Neuron (in vitro differentiated cells): Measurements from ENCODE around the gene TRIM31.
"Not testable (repeated sequence)": the region's sequence is repeated elsewhere in the genome, so short reads cannot be mapped to it uniquely, and the experiment has no call there.

Source experiments
- H2AFZ ChIP-seq: one replicate; pipeline ENCODE4 v1.6.1; 2013; ENCODE audit warnings: low read depth, mild to moderate bottlenecking, inconsistent platforms, low read length, moderate library complexity
- H3K27me3 ChIP-seq: one replicate; pipeline ENCODE4 v1.6.1; 2013; ENCODE audit warnings: low read length; ENCODE audit not compliant: insufficient read depth
- H3K36me3 ChIP-seq: one replicate; pipeline ENCODE4 v1.6.1; 2013; ENCODE audit warnings: low read length; ENCODE audit not compliant: insufficient read depth
- H3K4me1 ChIP-seq: one replicate; pipeline ENCODE4 v1.6.1; 2013; ENCODE audit warnings: low read length; ENCODE audit not compliant: insufficient read depth
- H3K4me3 ChIP-seq: 2 replicates; pipeline ENCODE4 v1.5.1; 2013; ENCODE audit warnings: mild to moderate bottlenecking, low read length, moderate library complexity
- H3K9me3 ChIP-seq: one replicate; pipeline ENCODE4 v1.6.1; 2013; ENCODE audit warnings: low read length

TRIM31 gene

DNA sequence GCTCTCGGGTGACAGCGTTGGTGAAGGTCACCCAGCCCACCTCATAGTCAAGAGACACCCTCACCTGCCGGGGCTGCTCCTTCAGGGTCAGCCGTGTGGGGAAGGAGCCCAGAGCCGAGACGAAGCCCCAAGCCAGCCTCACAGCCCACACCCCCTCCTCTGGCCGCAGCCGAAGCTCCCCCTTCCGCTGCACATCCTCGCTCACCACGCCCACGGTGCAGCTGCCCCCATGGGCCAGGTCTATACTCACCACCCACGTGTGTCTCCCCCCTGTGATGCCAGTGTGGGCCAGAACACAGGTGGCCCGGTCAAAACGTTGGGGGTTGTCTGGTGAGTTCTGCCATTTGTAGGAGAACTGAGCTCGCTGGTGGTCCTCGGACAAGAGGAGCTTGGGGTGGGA is 41.2 kb upstream of the TRIM31 start:
- Histone ChIP-seq H3K4me3 (no peak overlapping the region), H3K4me1 (no peaks in the 10 kb centered on the region), H2AFZ (no peak overlapping the region)

DNA sequence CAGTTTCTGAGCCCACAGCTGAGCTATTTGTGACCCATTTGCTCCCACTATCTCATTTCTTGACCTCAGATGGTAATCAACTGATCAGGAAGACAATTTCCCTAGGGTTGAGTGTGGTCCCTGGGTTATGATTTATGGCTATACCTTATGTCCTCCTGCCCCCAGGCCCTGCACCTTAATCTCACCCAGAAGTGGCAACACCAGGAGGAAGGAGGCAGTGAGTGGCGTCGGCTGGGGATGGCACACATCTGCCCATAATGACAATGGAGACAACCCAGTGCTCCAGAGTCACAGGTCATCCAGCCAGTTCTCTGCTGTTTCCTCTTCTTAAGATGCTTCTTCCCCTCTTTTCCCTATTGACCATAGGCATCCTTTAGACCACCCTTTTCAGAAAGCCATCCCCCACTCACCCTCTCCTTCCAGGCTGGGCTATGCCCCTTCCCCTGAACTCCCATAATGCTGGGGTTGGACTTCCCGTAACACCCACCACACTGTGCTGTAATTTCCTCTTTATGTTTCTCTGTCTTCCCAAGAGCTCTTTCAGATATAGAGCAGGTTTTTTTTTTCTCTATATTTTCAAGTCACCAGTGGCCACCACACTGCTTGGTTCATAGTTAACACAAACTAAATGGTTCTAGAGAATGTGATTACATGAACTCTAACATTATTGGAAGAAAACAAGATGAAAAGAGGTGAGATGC is 40.2 kb upstream of the TRIM31 start:
- H3K9me3 ChIP-seq, result no peaks in the 10 kb centered on the region
- H3K4me1 ChIP-seq, result no peaks in the 10 kb centered on the region
- H3K4me3 ChIP-seq, result no peak overlapping the region
- H3K27me3 ChIP-seq, result peaks cover 28% of the 10 kb centered on the region
- no peak overlapping the region for H2AFZ ChIP-seq
- H3K36me3 ChIP-seq, result no peaks in the 10 kb centered on the region

More for the DNA sequence above, 41.2 kb upstream of the TRIM31 start:
- no peaks in the 10 kb centered on the region for H3K9me3 ChIP-seq
- peaks cover 32% of the 10 kb centered on the region for H3K27me3 ChIP-seq
- no peaks in the 10 kb centered on the region for H3K36me3 ChIP-seq

- no peaks in the 10 kb centered on the region for H3K36me3 ChIP-seq
- H3K4me1 ChIP-seq, result no peaks in the 10 kb centered on the region
- H3K4me3 ChIP-seq, result no peak overlapping the region
- no peak overlapping the region for H2AFZ ChIP-seq
- H3K27me3 ChIP-seq, result peaks cover 24% of the 10 kb centered on the region
- H3K9me3 ChIP-seq, result no peaks in the 10 kb centered on the region
These were observed 39.3 kb upstream of the TRIM31 start for GRCh38 chr6:30152016-30152673.

DNA sequence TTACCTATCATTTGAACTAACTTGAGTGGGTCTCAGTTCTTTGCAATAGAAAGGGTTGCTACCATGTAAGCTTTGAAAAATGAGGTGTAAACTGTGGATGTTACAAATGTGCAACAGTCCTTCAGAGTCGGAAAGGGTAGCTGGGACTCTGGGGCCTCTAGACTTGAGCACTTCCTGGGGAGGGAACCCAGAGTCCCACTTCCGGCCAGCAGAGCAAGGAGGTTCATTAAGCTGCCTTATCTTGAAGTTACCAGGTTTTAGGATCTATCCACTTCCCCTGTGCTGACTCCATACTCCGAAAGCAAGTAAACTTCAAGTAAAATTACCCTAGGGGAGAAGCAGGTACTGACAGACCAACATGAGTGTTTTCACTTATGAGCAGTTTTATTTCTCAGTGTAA is 38.7 kb upstream of the TRIM31 start:
- H3K9me3 ChIP-seq, result no peaks in the 10 kb centered on the region
- no peak overlapping the region for H3K4me3 ChIP-seq
- no peak overlapping the region for H2AFZ ChIP-seq
- H3K27me3 ChIP-seq, result peaks cover 24% of the 10 kb centered on the region
- H3K4me1 ChIP-seq, result no peaks in the 10 kb centered on the region
- no peaks in the 10 kb centered on the region for H3K36me3 ChIP-seq

- Histone ChIP-seq H3K4me1 (no peaks in the 10 kb centered on the region), H2AFZ (no peak overlapping the region), H3K36me3 (no peaks in the 10 kb centered on the region), H3K27me3 (peaks cover 24% of the 10 kb centered on the region), H3K9me3 (no peaks in the 10 kb centered on the region), H3K4me3 (no peak overlapping the region)
These were observed 37.9 kb upstream of the TRIM31 start for GRCh38 chr6:30150671-30151395.

DNA sequence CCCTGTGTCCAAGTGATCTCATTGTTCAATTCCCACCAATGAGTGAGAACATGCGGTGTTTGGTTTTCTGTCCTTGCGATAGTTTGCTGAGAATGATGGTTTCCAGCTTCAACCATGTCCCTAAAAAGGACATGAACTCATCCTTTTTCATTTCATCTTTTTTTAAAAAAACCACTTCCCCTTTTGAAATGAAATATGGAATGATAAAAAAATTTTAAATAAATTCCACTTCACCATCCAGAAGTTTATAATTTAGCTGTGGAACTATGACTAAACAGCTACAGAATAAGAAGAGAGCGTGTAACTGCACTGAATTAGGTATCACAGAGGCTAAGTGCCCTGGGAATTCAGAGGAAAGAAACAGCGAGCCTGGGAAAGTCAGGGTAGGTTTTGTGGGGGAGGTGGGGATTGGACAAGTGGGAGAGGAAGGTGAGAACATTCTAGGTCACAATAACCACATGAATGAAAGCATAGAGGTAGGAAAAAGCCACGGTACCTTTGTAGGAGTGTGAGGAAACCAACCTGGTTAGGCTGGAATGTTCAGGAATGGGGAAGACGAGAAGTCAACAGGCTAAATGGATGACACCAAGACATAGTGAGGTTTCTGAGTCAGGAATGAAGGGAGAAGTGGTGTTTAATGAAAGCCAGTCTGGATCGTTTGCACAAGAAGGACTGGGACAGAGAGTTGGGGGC is 37.1 kb upstream of the TRIM31 start:
- peaks cover 24% of the 10 kb centered on the region for H3K27me3 ChIP-seq
- H3K4me1 ChIP-seq, result no peaks in the 10 kb centered on the region
- H2AFZ ChIP-seq, result no peak overlapping the region
- no peaks in the 10 kb centered on the region for H3K36me3 ChIP-seq
- H3K9me3 ChIP-seq, result no peaks in the 10 kb centered on the region
- no peak overlapping the region for H3K4me3 ChIP-seq

DNA sequence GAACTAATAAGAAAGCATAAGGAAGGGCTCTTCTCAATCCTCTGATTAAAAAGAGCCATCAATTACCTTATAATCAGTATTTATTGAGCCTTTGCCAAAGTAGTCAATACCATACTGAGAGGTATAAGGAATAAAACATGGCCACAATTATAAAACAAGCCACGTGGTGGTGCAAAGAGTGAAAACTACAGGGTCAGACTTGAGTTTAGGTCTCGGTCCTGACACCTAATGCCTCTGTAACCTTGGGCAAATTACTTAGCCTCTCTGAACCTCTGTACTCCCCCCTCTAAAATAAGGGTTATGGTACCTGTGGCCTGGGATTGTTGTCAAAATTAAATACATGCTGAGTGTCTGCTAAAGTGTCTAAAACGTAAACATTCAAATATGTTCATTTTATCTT is 36.3 kb upstream of the TRIM31 start:
- Histone ChIP-seq H2AFZ (no peak overlapping the region), H3K9me3 (no peaks in the 10 kb centered on the region), H3K4me3 (no peak overlapping the region), H3K4me1 (no peaks in the 10 kb centered on the region), H3K27me3 (peaks cover 21% of the 10 kb centered on the region), H3K36me3 (no peaks in the 10 kb centered on the region)

- Histone ChIP-seq H3K27me3 (peaks cover 12% of the 10 kb centered on the region), H3K9me3 (no peaks in the 10 kb centered on the region), H3K4me3 (no peak overlapping the region), H2AFZ (no peak overlapping the region), H3K4me1 (no peaks in the 10 kb centered on the region), H3K36me3 (no peaks in the 10 kb centered on the region)
These were observed 34.2 kb upstream of the TRIM31 start for GRCh38 chr6:30147096-30147495.

- H2AFZ ChIP-seq, result no peak overlapping the region
- no peak overlapping the region for H3K4me3 ChIP-seq
- peaks cover 8% of the 10 kb centered on the region for H3K27me3 ChIP-seq
- no peaks in the 10 kb centered on the region for H3K4me1 ChIP-seq
- H3K9me3 ChIP-seq, result no peaks in the 10 kb centered on the region
- no peaks in the 10 kb centered on the region for H3K36me3 ChIP-seq
These were observed 32.9 kb upstream of the TRIM31 start for GRCh38 chr6:30145818-30146217.

DNA sequence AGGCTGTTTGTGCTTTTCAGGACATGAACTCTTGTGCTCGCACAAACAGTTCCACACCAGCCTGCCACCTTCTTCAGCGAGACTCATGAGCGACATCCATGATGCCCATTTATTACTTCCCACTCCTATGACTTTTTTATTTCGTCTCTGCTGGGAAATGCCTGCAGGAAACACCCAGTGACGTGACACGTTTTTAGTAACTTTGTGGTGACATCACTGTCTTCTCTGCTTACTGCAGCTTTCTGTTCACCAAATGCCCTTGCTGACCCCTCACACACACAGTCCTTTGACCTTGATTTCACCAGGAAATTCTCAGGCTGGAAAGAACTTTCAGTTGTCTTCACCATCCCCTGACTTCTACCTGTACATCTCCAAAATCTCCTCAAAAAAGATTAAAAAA is 31.9 kb upstream of the TRIM31 start:
- Histone ChIP-seq H3K36me3 (no peaks in the 10 kb centered on the region), H3K9me3 (no peaks in the 10 kb centered on the region), H3K4me3 (no peak overlapping the region), H3K4me1 (no peaks in the 10 kb centered on the region), H2AFZ (no peak overlapping the region), H3K27me3 (peaks cover 2% of the 10 kb centered on the region)

- H3K4me3 ChIP-seq, result no peak overlapping the region
- H3K9me3 ChIP-seq, result no peaks in the 10 kb centered on the region
- H3K4me1 ChIP-seq, result no peaks in the 10 kb centered on the region
- H3K36me3 ChIP-seq, result no peaks in the 10 kb centered on the region
- no peak overlapping the region for H2AFZ ChIP-seq
- H3K27me3 ChIP-seq, result peaks cover 2% of the 10 kb centered on the region
These were observed 30.9 kb upstream of the TRIM31 start for GRCh38 chr6:30143780-30144179.

DNA sequence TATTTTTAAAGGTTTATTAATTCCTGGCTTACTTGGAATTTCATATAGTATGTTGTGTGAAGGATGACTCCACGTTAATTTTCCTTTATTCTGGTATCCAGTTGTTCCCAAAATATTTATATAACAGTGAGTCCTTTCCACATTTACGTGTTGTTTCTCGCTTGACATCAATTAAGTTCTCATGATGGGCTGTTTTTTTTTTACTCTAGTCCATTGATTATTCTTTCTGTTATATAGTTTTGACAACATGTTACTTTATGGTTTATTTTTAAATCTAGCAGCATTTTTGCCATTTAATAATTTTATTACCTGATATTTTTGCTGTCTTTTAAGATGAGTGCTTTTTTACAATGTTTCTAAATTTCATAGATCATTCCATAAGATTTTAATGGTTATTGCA is 29.8 kb upstream of the TRIM31 start:
- H3K9me3 ChIP-seq, result no peaks in the 10 kb centered on the region
- no peaks in the 10 kb centered on the region for H3K27me3 ChIP-seq
- H3K4me3 ChIP-seq, result no peak overlapping the region
- no peaks in the 10 kb centered on the region for H3K4me1 ChIP-seq
- H3K36me3 ChIP-seq, result no peaks in the 10 kb centered on the region
- H2AFZ ChIP-seq, result no peak overlapping the region

GRCh38 chr6:30140240-30140639 is 27.4 kb upstream of the TRIM31 start:
- H3K36me3 ChIP-seq, H3K9me3 ChIP-seq, H3K27me3 ChIP-seq, H3K4me3 ChIP-seq, H2AFZ ChIP-seq, H3K4me1 ChIP-seq: not testable (repeated sequence)
